ENCODE measurements around the gene QPCTL.

QPCTL gene

GRCh38 chr19:45646345-45646698 lies 46.1 kb upstream of the QPCTL start:
- CTCF ChIA-PET: interaction anchor here (0.9 to 6.3 kb wide), 14 partner anchors 15 to 207 kb away, joined by 3 to 67 read pairs (median 4); partner anchors contain the start of gene QPCTL
- no peak for TF ChIP-seq CTCF (IDR thresholded peaks at IDR 0.05; ENCODE audit: insufficient read depth, low read length, missing control alignments)
- no peak for DNase-seq (ENCODE audit: low read depth, low spot score)
- H3K4me3 ChIP-seq (ENCODE audit: low read depth, low read length): peak overlapping the region; percentile 63
- POLR2A ChIA-PET: interaction anchor here (1.0 kb wide), 1 partner anchor 62 kb away, joined by 4 read pairs; no protein-coding TSS in a partner anchor

- TF ChIP-seq CTCF (IDR thresholded peaks at IDR 0.05; ENCODE audit: insufficient read depth, low read length, missing control alignments): no peak
- ChIA-PET CTCF (interaction anchor here (1.2 to 1.7 kb wide), 2 partner anchors 10 to 166 kb away, joined by 3 to 7 read pairs; no protein-coding TSS in a partner anchor), POLR2A (no interaction called here)
- no peak overlapping the region for H3K4me3 ChIP-seq (ENCODE audit: low read depth, low read length)
- no peak for DNase-seq (ENCODE audit: low read depth, low spot score)
Observed at GRCh38 chr19:45650722-45651121, 41.7 kb upstream of the QPCTL start.

- no peak for TF ChIP-seq CTCF (IDR thresholded peaks at IDR 0.05; ENCODE audit: insufficient read depth, low read length, missing control alignments)
Observed at GRCh38 chr19:45653634-45654033, 38.8 kb upstream of the QPCTL start.

DNA sequence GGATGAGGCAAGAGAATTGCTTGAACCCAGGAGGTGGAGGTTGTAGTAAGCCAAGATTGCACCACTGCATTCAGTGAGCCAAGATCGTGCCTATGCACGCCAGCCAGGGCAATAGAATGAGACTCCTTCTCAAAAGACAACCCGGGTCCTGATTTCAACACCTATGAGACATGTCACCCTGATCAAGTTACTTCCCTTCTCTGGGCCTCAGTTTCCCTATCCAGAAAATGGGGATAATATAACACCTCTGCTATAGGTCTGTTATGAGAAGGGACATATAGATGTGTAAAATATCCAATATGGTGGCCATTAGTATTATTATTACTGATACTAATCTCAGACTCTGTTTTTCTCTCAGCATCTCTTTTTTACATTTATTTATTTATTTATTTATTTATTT lies 37.4 kb upstream of the QPCTL start:
- POLR2A ChIA-PET: no interaction called here
- TF ChIP-seq CTCF (IDR thresholded peaks at IDR 0.05; ENCODE audit: insufficient read depth, low read length, missing control alignments): no peak
- no peak for DNase-seq (ENCODE audit: low read depth, low spot score)
- CTCF ChIA-PET: interaction anchor here (1.2 kb wide), 1 partner anchor 13 kb away, joined by 3 read pairs; no protein-coding TSS in a partner anchor
- no peak overlapping the region for H3K4me3 ChIP-seq (ENCODE audit: low read depth, low read length)

More at GRCh38 chr19:45653634-45654033, 38.8 kb upstream of the QPCTL start:
- CTCF ChIA-PET: interaction anchor here (0.6 to 1.8 kb wide), 5 partner anchors 7 to 168 kb away, joined by 3 to 5 read pairs (median 3); partner anchors contain the start of gene GIPR
- H3K4me3 ChIP-seq (ENCODE audit: low read depth, low read length): no peak overlapping the region
- DNase-seq (ENCODE audit: low read depth, low spot score): no peak
- POLR2A ChIA-PET: no interaction called here

- no peak for DNase-seq (ENCODE audit: low read depth, low spot score)
- POLR2A ChIA-PET: no interaction called here
- CTCF ChIA-PET: interaction anchor here (0.7 to 1.9 kb wide), 2 partner anchors 20 to 24 kb away, joined by 3 to 5 read pairs; no protein-coding TSS in a partner anchor
- H3K4me3 ChIP-seq (ENCODE audit: low read depth, low read length): no peak overlapping the region
- no peak for TF ChIP-seq CTCF (IDR thresholded peaks at IDR 0.05; ENCODE audit: insufficient read depth, low read length, missing control alignments)
Observed at GRCh38 chr19:45657520-45658167, 34.8 kb upstream of the QPCTL start.

- POLR2A ChIA-PET: no interaction called here
- no peak overlapping the region for H3K4me3 ChIP-seq (ENCODE audit: low read depth, low read length)
- CTCF ChIA-PET: no interaction called here
- DNase-seq (ENCODE audit: low read depth, low spot score): no peak
- TF ChIP-seq CTCF (IDR thresholded peaks at IDR 0.05; ENCODE audit: insufficient read depth, low read length, missing control alignments): no peak
Observed at GRCh38 chr19:45659096-45659729, 33.3 kb upstream of the QPCTL start.
